SIG-M5 treated with dmso at 0.1 percent for 504 hours (cell line): ENCODE measurements around the gene UGP2.
"Not testable (repeated sequence)": the region's sequence is repeated elsewhere in the genome, so short reads cannot be mapped to it uniquely, and the experiment has no call there.

ENCODE experiments used
- DNase-seq: peaks from one replicate; lab custom pipeline; 2025; ENCODE audit not compliant: unreplicated experiment; lab: John Stamatoyannopoulos, UW

The UGP2 gene

DNA sequence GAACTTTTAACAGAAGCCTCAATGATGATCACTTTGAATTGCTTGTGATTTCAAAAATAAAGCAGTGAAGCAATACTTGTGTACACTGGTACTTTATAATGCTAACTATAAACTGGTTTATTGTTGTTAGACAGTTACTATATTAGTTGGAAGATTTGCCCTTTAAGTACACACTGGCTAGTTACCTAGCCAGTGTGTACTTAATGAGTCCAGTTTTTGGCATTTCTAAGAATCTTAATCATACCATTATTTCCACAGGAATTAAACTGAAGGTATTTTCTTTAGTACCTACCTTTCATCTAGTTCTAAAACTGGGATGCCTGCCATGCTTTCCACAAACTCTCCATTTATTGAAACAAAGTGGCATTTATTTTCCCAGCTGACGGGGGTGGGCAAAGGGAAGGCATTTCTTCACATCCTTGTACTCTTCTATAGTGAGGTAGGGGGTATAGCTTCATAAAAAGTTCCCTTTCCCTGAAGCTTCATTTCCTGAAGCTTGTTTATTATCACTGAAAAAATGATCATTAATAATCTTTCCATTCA is 49.9 kb downstream of the UGP2 start:
- no peak for DNase-seq

GRCh38 chr2:63893163-63893562 is 51.5 kb downstream of the UGP2 start:
- DNase-seq, result no peak

DNA sequence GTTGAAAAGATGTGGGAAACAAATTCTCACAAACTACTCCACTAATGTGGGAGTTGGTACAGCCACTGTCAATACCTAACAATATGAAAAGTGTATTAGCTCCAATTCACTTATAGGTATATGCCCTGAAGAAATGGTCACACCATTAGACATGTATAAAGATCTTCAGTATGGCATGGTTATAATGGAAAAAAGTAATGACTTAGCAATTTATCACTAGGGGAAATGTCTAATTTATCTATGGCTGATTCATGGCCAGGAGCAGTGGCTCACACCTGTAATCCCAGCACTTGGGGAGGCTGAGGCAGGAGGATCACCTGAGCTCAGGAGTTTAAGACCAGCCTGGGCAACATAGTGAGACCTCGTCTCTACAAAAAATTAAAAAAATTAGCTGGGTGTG is 52.5 kb downstream of the UGP2 start:
- DNase-seq, result no peak

DNA sequence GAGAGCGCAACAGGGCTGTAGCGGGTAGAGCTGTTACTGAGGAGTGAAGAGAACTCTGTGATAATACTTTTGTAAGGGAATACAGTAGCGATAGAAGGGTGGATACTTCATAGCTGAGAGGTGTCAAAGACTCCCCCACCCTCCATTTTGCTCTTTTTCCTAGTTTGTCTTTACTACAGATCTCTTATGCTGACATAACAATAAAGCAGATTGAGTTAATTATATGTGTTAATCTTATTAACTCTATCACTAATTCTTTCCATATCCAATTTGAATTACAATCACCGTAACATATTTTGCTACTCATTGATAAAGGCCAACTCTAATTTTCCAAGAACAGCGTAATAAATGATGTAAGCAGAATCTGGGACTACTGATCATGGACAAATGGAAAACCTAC is 57.1 kb downstream of the UGP2 start:
- DNase-seq, result no peak

GRCh38 chr2:63899639-63900038 is 57.9 kb downstream of the UGP2 start:
- DNase-seq, result no peak

DNA sequence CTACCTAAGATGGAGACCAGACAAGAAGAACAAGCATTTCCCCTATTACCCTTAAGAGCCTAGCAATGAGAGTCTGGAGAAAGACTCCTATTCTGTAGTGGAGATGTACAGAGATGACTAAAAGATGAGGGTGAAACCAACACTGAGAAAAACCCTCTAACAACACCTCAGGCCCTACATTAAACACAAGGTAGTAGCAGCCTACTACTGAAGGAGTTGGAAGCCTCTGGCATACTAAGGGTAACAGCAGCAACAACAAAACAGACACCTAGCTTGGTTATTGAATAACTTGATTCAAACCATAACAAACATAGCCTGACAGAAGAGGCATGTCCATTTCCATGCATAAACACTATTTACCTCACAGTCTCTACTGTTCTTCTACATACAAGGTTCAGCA is 60.5 kb downstream of the UGP2 start:
- no peak for DNase-seq

DNA sequence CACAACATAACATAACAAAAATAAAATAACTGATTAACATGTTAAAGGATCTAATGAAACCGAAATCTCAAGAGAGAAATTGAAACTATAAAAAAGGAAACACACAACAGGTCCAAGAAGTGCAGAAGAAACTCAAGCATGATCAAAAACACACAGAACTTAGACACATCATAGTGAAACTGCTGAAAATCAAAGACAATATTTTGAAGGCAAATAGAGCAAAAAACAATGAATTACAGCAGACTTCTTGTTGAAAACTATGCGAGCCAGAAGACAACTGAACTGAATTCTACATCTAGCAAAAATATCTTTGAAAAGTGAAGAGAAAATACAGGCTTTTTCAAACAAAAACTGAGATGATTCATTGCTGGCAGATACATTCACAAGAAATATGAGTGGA is 61.3 kb downstream of the UGP2 start:
- DNase-seq, result no peak

- no peak for DNase-seq
Observed at GRCh38 chr2:63914311-63914710, 72.6 kb downstream of the UGP2 start.

GRCh38 chr2:63926815-63927214 is 85.1 kb downstream of the UGP2 start:
- no peak for DNase-seq

- DNase-seq, result not testable (repeated sequence)
Observed at GRCh38 chr2:63932104-63932503, 90.4 kb downstream of the UGP2 start.
